SK-N-DZ (cell line): ENCODE measurements around the gene CTSK.
A peak's percentile ranks its signal among the peaks of the same experiment; 100 is the strongest.
"Not testable (repeated sequence)": the region's sequence is repeated elsewhere in the genome, so short reads cannot be mapped to it uniquely, and the experiment has no call there.

Experiments used
- DNase-seq: peaks from one replicate; pipeline ENCODE4 v3.0.0-alpha.2; 2015; ENCODE audit warnings: low spot score

CTSK gene

GRCh38 chr1:150807249-150808023, 624 bp downstream of the CTSK start:
- no peak for DNase-seq

DNA sequence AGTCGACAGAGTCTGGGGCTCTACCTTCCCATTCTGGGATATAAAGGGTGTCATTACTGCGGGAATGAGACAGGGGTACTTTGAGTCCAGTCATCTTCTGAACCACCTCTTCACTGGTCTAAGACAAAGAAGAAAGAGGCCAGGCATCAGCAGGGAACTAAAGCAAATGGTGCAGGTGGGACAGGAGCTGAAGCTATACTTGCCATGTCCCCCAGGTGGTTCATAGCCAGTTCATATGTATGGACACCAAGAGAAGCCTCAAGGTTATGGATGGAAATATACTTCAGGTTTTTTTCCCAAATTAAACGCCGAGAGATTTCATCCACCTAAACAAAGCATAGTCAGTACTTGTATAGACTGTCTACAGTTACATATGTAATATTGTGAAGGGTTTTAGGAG, 2.2 kb downstream of the CTSK start:
- DNase-seq: no peak

GRCh38 chr1:150804671-150805070, 3.4 kb downstream of the CTSK start:
- no peak for DNase-seq

GRCh38 chr1:150799089-150799488, 9.0 kb downstream of the CTSK start:
- no peak for DNase-seq

GRCh38 chr1:150798525-150798924, 9.5 kb downstream of the CTSK start:
- DNase-seq: no peak

GRCh38 chr1:150796374-150796773, 11.7 kb downstream of the CTSK start:
- DNase-seq: no peak

- DNase-seq: not testable (repeated sequence)
Observed at GRCh38 chr1:150793778-150794177, 14.3 kb downstream of the CTSK start.

- DNase-seq: no peak
Observed at GRCh38 chr1:150793221-150793620, 14.8 kb downstream of the CTSK start.

GRCh38 chr1:150791585-150791984, 16.5 kb downstream of the CTSK start:
- DNase-seq: no peak

DNA sequence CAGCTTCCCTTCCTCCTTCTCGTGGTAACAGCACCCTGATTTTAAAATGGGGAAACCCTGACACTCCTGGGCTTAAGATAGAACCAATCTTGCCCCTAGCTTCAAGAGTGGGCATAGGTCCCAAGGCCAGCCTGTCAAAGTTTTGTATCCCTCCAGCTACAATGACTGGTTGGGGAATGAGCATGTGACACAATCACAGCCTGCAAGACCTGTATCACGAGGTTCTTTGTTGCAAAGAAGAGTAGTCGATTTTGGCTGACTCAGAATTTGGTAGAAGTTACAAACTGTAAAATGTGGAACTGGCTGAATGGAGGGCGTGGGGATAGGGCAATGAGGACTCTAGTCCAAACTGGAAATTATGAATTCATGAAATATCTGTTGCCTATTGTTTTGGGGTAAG, 18.7 kb downstream of the CTSK start:
- DNase-seq: no peak

DNA sequence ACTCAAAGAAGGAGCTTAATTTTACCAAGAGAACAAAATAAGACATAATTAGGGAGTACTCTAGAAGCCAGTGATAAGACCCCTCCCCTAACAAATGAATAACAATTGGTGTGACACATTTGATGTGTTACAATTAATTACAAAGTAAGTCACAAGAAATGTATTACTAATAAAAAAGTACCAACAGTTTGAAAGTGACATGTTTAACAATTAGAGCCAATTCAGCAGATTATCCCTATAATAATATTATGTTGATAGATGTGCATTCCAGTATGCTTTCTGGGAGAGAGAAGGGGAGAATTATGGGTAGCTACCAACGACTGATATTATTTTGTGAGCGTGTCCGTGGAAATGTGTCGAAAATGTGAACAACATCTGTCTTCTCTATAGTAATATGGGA, 19.1 kb downstream of the CTSK start:
- no peak for DNase-seq

DNA sequence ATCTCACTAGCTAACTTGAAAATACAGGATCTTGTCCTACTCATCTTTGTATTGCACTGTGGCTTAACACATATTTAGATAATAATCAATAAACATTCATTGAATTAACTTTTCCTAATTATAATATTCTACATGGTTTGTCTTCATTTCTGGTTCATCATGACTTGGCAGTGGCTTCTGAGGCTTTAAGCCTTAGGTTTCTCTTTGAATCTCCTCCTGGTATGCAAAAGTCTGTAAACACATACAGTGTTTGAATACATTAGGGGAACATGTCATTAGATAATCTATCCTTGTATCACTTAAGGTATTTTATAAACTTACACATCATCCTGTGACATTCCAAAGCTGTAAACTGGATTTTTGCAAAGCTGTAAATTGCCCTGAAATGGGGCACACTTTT, 20.6 kb downstream of the CTSK start:
- no peak for DNase-seq

GRCh38 chr1:150780510-150780909, 27.6 kb downstream of the CTSK start:
- no peak for DNase-seq

DNA sequence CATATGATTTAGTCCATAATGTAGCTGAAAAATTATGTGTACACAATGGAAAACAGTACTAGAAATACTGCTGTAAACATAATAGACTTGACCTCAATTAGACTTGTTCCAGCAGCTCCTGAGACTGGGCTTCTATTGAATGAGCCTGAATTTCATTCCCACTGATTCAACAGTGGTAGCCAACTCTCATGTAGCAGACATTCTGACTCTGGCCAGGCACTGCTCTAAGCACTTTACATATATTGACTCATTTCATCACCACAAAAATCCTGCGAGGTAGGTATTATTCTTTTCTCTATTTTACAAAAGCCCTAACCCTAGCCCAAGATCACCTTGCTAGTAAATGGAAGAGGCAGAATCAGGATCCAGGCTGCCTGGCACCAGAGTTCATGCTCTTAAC, 29.7 kb downstream of the CTSK start:
- DNase-seq: no peak

DNA sequence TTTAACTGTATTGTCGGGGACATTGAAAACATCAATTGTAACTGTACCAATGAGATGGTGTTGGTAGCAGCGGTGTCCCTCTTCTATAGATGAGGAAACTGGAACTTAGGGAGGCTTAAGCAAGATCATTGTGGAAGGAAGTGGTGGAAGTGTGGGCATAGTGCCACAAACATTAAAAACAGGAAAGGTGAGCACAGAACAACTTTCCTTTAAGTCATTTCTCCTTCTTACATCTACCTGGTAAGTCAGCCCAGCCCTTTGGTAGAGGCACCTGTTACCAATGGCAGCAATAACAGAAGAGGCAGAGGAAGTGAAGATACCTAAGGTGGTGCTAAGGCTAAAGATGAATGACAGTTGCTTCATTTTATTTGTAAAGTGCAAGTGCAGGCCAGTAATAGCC, 30.5 kb downstream of the CTSK start:
- DNase-seq: no peak

- not testable (repeated sequence) for DNase-seq
Observed at GRCh38 chr1:150775931-150776505, 32.0 kb downstream of the CTSK start.

DNA sequence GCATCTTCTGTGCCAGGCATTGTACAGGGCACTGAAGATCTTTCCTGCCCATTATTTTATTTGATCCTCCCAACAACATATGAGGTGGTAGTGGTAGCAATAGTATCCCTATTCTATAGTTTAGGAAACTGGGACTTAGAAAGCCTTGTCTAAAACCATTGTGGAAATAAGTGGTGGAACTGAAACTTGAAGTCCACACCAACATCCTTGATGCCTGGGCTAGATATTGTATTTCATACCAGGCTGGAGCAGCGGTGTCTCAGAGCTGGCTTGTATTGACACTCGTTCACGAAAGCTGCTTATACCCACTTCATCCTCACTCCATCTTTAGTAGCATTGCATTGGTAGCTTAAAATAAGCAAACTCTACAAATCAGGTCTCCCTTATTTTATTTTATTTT, 32.8 kb downstream of the CTSK start:
- DNase-seq: no peak

GRCh38 chr1:150772326-150772725, 35.7 kb downstream of the CTSK start:
- no peak for DNase-seq

DNA sequence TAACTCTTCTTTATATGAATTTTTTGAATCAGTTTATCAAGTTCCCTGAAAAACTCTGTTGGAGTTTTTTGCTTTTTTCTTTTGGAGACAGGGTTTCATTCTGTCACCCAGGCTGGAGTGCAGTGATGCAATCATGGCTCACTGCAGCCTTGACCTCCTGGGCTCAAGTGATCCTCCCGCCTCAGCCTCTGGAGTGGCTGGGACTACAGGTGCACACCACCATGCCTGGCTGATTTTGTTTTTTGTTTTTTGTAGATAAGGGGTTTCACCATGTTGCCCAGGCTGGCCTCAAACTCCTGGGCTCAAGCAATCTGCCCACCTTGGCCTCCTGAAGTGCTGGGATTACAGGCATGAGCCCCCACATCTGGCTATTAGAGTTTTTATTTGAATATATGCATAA, 40.4 kb downstream of the CTSK start:
- not testable (repeated sequence) for DNase-seq

DNA sequence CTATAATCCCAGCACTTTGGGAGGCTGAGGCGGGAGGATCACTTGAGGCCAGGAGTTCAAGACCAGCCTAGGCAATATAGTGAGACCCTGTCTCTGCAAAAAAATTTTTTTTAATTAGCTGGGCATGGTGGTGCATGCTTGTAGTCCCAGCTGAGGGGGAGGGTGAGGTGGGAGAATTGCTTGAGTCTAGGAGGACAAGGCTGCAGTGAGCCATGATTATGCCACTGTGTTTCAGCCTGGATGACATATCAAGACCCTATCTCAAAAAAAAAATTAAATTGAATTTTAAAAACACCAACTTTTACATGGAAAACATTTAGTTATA, 42.1 kb downstream of the CTSK start:
- not testable (repeated sequence) for DNase-seq

DNA sequence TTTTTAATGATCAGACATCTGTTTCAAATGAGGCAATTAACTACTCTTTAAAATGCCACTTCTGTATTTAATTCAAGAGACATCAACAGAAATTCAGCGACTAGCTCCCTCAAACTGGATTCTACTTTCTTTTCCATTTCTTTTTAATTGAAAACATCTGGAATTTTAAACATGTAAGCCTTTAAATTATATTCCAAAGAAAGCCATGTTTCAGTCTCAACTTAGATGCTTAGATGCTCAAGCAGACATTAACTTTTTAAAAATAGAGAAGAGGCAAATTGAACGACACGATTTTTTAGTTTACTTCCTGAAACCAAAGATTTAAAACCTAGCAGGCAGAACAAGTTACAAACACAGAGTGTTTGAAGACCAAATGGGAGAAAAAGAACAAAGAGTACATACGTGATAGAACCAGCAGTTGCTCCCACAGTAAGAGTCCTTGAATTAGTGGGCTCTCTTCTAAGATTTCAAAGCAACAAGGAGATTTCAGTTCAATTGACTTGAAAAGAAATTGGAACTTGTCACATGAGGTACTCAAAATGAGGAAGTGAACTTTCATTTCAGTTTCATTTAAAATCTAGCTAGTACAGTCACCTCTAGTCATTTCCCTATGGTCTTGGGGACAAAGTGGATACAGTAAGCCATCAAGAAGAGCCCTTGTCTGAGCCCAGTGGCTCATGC, 42.6 kb downstream of the CTSK start, which contains the start of gene CTSS:
TSS of gene CTSS (minus strand) at position 483 of the 681 bp plus-strand sequence. CDS start 1,015 bp downstream, outside the sequence.
- DNase-seq: peak; percentile 35

GRCh38 chr1:150764617-150765101, 43.4 kb downstream of the CTSK start:
- DNase-seq: no peak

GRCh38 chr1:150763018-150763417, 45.0 kb downstream of the CTSK start:
- peak; percentile 24 for DNase-seq
